Measurements from ENCODE around the gene ACSL3.

DNA sequence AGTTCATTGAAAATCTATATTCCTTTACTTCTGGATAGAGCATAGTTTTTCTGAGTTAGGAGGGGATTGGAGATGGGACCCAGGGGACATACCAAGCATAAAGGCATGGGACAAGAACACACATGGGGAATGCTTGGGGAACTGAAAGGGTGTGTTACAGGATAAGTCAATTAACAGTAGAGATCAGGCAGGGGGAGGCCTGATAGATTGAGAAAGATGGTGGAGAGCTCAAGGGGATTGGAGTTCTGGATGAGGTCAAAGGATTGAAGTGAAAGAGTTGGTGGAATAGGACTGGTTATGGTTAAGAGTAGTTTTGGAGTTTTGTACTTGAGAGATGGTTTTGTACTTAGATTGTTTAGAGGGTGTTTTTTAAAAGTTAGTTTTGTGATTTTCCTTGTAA, 16.1 kb downstream of the ACSL3 start:
- TF ChIP-seq CTCF (IDR thresholded peaks at IDR 0.05) (no peak), POLR2A (IDR thresholded peaks at IDR 0.05) (no peak)

Data from testis (tissue), 2 donors.